Measurements from ENCODE around the gene PRKG1. TPM values are rescaled to one million over a fixed set of nuclear protein-coding genes. Genes with fewer than 3 reads are reported as not detected.

PRKG1 gene
- total and polyA plus RNA-seq, 12 donors = 3.8 to 48.1 (median 29.9) TPM

DNA sequence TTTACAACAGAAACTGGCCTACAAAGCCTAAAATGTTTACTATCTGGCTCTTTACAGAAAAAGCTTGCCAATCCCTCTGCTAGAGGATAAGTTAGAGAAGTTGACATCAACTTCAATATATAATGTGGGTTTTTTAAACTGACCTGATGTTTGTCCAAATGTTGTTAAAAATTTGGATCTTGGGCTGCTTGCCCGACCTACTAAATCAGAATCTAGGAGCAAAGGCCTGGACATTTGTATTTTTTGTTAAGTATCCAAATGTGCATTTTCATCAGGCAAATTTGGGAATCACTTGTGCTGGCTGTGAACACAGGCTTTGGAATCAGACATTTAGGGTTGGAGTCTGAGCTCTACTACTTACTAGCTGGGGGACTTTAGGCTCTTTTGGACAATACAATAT is 877.8 kb downstream of the PRKG1 start:
- intact Hi-C loops (cut with DNase I) = loop anchor here in 5 of 10 donors (10.0 kb wide), 6 partner anchors 237 to 957 kb away; no protein-coding TSS in a partner anchor
- Histone ChIP-seq H3K36me3 (no peaks in the 10 kb centered on the region), H3K9me3 (no peaks in the 10 kb centered on the region), H3K4me3 (no peak overlapping the region), H3K27ac (peak overlapping the region in 6 of 10 donors; percentile 6 to 36 (median 22)), H3K27me3 (no peaks in the 10 kb centered on the region), H3K4me1 (peaks cover 0 to 32% (median 12%) of the 10 kb centered on the region in 9 donors)
- TF ChIP-seq, protein P1, sequence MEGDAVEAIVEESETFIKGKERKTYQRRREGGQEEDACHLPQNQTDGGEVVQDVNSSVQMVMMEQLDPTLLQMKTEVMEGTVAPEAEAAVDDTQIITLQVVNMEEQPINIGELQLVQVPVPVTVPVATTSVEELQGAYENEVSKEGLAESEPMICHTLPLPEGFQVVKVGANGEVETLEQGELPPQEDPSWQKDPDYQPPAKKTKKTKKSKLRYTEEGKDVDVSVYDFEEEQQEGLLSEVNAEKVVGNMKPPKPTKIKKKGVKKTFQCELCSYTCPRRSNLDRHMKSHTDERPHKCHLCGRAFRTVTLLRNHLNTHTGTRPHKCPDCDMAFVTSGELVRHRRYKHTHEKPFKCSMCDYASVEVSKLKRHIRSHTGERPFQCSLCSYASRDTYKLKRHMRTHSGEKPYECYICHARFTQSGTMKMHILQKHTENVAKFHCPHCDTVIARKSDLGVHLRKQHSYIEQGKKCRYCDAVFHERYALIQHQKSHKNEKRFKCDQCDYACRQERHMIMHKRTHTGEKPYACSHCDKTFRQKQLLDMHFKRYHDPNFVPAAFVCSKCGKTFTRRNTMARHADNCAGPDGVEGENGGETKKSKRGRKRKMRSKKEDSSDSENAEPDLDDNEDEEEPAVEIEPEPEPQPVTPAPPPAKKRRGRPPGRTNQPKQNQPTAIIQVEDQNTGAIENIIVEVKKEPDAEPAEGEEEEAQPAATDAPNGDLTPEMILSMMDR (IDR thresholded peaks at IDR 0.05) = no peak
- 33 to 55% methylated on average over 1 of the region's 1 CpG for WGBS, 2 donors
- DNase-seq (no peak), ATAC-seq (no peak)

DNA sequence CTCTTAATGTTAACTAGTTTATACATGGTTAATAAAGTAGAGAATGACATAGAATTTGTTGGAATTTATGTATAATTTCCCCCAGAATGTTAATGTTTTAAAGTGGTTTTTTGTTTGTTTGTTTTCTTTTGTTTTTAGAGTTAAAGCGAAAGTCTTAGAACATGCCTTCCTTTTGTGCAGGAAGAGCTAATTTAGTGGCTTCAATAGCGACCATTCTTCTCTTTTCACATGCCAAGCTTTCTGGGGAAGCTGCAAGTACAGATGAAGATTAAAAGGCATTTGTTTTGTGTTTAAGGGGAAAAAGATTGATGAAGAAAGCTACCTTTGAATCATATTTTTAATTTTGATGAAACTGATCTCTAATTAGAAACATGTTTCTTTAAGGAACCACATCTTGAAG is 881.4 kb downstream of the PRKG1 start:
- TF ChIP-seq, protein P1 (IDR thresholded peaks at IDR 0.05) = no peak
- no peak for ATAC-seq
- H3K9me3 ChIP-seq = no peaks in the 10 kb centered on the region
- DNase-seq = no peak
- peaks cover 0 to 40% (median 15%) of the 10 kb centered on the region in 9 donors for H3K4me1 ChIP-seq
- WGBS, 2 donors = 67 to 78% methylated on average over 2 of the region's 2 CpGs
- H3K4me3 ChIP-seq = no peak overlapping the region
- no peak overlapping the region for H3K27ac ChIP-seq
- no peaks in the 10 kb centered on the region for H3K27me3 ChIP-seq
- H3K36me3 ChIP-seq = no peaks in the 10 kb centered on the region
- intact Hi-C loops (cut with DNase I) = loop anchor here in 6 of 10 donors (5.0 to 10.0 kb wide), 9 partner anchors 78 to 961 kb away; partner anchors contain the start of gene PRKG1 (in 1 of the 6)

DNA sequence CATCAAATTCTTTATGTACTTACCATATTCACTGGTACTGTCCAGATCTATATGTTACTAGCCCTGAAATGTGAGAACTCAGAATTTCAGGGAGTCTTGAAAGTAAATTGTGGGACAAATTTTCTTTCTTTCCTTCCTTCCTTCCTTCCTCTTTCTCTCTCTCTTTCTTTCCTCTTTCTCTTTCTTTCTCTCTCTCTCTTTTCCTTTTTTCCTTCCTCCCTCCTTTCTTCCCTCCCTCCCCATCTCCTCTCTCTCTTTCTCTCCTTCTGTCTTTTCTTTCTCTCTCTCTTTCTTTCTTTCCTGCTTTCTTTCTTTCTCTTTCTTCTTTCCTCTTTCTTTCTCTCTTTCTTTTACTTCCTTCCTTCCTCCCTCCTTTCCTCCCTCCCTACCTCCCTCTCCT is 882.5 kb downstream of the PRKG1 start:
- intact Hi-C loops (cut with DNase I) = loop anchor here in 6 of 10 donors (5.0 to 10.0 kb wide), 9 partner anchors 80 to 962 kb away; partner anchors contain the start of gene PRKG1 (in 1 of the 6)
- Histone ChIP-seq H3K9me3 (no peaks in the 10 kb centered on the region), H3K4me1 (peaks cover 0 to 32% (median 11%) of the 10 kb centered on the region in 9 donors), H3K36me3 (no peaks in the 10 kb centered on the region), H3K27me3 (no peaks in the 10 kb centered on the region), H3K4me3 (no peak overlapping the region), H3K27ac (no peak overlapping the region)
- DNase-seq = no peak
- no peak for ATAC-seq
- TF ChIP-seq, protein P1 (IDR thresholded peaks at IDR 0.05) = no peak

DNA sequence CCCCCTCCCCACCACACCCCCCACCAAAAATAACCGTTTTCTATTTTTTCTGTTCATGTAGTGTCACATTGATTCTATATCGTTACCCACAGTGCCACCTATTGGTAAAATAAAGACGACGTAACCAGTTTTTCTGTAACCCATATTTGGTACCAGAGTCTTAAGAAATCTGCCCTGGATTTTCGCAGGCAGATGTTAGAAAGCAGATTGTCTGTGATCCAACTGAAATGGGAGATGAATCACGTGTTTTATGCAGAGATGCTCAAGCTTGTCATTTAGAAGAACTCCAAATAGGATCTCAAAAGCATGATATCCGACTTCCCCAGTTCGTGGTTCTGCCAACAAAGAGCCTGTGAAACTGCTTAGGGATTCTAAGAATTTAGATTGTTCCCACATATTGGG is 886.2 kb downstream of the PRKG1 start:
- H3K4me1 ChIP-seq = peaks cover 0 to 24% (median 4%) of the 10 kb centered on the region in 9 donors
- peaks cover 0 to 4% (median 0%) of the 10 kb centered on the region in 11 donors for H3K9me3 ChIP-seq
- peak in 7 of 8 donors; percentile 39 to 69 (median 59) for ATAC-seq
- TF ChIP-seq, protein P1 (IDR thresholded peaks at IDR 0.05) = peak; percentile 17 to 69 (median 51)
- intact Hi-C loops (cut with DNase I) = loop anchor here in 4 of 10 donors (5.0 to 10.0 kb wide), 6 partner anchors 254 to 896 kb away; partner anchors contain the start of gene PRKG1 (in 1 of the 4)
- 12 to 15% methylated on average over 8 of the region's 8 CpGs for WGBS, 2 donors
- H3K36me3 ChIP-seq = no peaks in the 10 kb centered on the region
- peak in 1 of 2 donors; percentile 15 for DNase-seq
- H3K27ac ChIP-seq = no peak overlapping the region
- no peaks in the 10 kb centered on the region for H3K27me3 ChIP-seq
- H3K4me3 ChIP-seq = no peak overlapping the region
